ENCODE data around the gene RNF224. TPM values are rescaled to one million over a fixed set of nuclear protein-coding genes. Genes with fewer than 3 reads are reported as not detected.

Gene RNF224
- total and polyA plus RNA-seq, 2 of the 13 experiments (the other 11 are each of a cell fraction or from before 2014, with no cell fraction given) = 0.09 TPM; not detected in 1

DNA sequence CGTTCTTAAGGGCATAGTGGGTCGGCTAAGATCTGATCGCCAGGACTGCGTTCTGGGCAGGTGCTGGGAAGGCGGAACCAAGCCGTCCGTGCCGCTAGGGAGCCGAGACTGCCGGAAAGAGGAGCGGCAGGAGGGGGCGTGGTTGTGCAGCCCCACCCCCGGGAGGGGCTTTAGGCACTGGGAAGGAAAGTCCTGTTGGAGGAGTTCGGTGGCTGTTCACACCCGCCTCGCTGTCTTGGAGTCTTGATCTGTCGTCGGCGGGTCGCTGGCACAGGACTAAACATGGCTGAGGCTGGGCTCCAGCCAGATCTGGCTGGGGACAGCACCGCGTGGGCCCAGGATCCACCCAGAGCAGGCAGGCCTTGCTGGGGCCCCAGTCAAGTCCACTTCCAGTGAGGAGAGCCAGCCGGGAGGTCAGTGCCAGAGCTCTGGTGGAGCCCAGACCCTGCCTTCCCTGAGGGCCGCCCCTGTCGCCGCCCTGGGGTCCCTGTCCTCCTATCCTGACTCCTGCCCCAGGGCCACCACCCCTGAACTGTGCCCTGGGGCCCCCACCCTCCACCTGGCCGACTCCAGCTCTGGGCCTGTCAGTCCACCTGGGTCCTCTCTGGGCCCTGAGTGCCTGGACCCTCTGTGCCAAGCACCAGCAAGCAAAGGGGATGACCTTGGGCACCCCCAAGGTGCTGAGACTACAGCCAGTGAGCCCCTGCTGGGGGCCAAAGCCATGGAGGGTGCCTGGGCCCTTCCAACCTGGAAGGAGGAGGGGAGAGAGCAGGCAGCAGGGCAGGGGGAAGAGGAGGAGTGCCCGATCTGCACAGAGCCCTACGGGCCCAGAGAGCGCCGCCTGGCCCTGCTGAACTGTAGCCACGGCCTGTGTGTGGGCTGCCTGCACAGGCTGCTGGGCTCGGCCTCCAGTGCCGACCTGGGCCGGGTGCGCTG, 9.8 kb upstream of the RNF224 start (continued):
- TF ChIP-seq ATF4 (CRISPR knock-in tag; IDR thresholded peaks at IDR 0.05) = no peak
- no peak for TF ChIP-seq SMAD1 (CRISPR knock-in tag; IDR thresholded peaks at IDR 0.05; ENCODE audit: borderline replicate concordance, low read depth)
- no peak for TF ChIP-seq ZNF333 (CRISPR knock-in tag; IDR thresholded peaks at IDR 0.05; ENCODE audit: borderline replicate concordance)
- TF ChIP-seq ZNF614 (CRISPR knock-in tag; IDR thresholded peaks at IDR 0.05; ENCODE audit: borderline replicate concordance) = peak; percentile 73; the same call in 1 of the 2 replicates
- peak; percentile 28; the same call in 1 of the 2 replicates for TF ChIP-seq RXRB (CRISPR knock-in tag; IDR thresholded peaks at IDR 0.05; ENCODE audit: borderline replicate concordance)
- TF ChIP-seq ZNF564 (CRISPR knock-in tag; IDR thresholded peaks at IDR 0.05) = no peak
- TF ChIP-seq, protein P1, sequence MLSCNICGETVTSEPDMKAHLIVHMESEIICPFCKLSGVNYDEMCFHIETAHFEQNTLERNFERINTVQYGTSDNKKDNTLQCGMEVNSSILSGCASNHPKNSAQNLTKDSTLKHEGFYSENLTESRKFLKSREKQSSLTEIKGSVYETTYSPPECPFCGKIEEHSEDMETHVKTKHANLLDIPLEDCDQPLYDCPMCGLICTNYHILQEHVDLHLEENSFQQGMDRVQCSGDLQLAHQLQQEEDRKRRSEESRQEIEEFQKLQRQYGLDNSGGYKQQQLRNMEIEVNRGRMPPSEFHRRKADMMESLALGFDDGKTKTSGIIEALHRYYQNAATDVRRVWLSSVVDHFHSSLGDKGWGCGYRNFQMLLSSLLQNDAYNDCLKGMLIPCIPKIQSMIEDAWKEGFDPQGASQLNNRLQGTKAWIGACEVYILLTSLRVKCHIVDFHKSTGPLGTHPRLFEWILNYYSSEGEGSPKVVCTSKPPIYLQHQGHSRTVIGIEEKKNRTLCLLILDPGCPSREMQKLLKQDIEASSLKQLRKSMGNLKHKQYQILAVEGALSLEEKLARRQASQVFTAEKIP (CRISPR knock-in tag; IDR thresholded peaks at IDR 0.05; ENCODE audit: borderline replicate concordance) = no peak
- TF ChIP-seq CC2D1A (CRISPR knock-in tag; IDR thresholded peaks at IDR 0.05) = peak; percentile 74; the same call in 1 of the 2 replicates
- no peak for TF ChIP-seq ATAD3A (CRISPR knock-in tag; IDR thresholded peaks at IDR 0.05)
- TF ChIP-seq, protein P2, sequence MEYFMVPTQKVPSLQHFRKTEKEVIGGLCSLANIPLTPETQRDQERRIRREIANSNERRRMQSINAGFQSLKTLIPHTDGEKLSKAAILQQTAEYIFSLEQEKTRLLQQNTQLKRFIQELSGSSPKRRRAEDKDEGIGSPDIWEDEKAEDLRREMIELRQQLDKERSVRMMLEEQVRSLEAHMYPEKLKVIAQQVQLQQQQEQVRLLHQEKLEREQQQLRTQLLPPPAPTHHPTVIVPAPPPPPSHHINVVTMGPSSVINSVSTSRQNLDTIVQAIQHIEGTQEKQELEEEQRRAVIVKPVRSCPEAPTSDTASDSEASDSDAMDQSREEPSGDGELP (IDR thresholded peaks at IDR 0.05; ENCODE audit: borderline replicate concordance, low read depth) = peak; percentile 11; the same call in 1 of the 2 replicates
- TF ChIP-seq ZNF629 (CRISPR knock-in tag; conservative IDR thresholded peaks at IDR 0.05) = no peak
- peak; percentile 55; the same call in 1 of the 2 replicates for TF ChIP-seq ETV5 (CRISPR knock-in tag; IDR thresholded peaks at IDR 0.05; ENCODE audit: borderline replicate concordance)
- peak; percentile 78; the same call in 1 of the 2 replicates for TF ChIP-seq ARNT2 (CRISPR knock-in tag; IDR thresholded peaks at IDR 0.05; ENCODE audit: low read depth)
- TF ChIP-seq, protein P3, sequence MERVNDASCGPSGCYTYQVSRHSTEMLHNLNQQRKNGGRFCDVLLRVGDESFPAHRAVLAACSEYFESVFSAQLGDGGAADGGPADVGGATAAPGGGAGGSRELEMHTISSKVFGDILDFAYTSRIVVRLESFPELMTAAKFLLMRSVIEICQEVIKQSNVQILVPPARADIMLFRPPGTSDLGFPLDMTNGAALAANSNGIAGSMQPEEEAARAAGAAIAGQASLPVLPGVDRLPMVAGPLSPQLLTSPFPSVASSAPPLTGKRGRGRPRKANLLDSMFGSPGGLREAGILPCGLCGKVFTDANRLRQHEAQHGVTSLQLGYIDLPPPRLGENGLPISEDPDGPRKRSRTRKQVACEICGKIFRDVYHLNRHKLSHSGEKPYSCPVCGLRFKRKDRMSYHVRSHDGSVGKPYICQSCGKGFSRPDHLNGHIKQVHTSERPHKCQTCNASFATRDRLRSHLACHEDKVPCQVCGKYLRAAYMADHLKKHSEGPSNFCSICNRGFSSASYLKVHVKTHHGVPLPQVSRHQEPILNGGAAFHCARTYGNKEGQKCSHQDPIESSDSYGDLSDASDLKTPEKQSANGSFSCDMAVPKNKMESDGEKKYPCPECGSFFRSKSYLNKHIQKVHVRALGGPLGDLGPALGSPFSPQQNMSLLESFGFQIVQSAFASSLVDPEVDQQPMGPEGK (CRISPR knock-in tag; IDR thresholded peaks at IDR 0.05) = peak; percentile 87
- TF ChIP-seq PBX2 (CRISPR knock-in tag; IDR thresholded peaks at IDR 0.05) = no peak
- TF ChIP-seq ZNF567 (CRISPR knock-in tag; IDR thresholded peaks at IDR 0.05; ENCODE audit: borderline replicate concordance) = 0 out of 2 replicates have a peak, but pooled peaks have one; percentile 66
- 0 out of 2 replicates have a peak, but pooled peaks have one; percentile 53 for TF ChIP-seq ZNF343 (CRISPR knock-in tag; IDR thresholded peaks at IDR 0.05)
- TF ChIP-seq CSRNP2 (CRISPR knock-in tag; conservative IDR thresholded peaks at IDR 0.05; ENCODE audit: low read depth) = no peak
- 0 out of 2 replicates have a peak, but pooled peaks have one; percentile 7 for TF ChIP-seq NCOR1 (IDR thresholded peaks at IDR 0.05; ENCODE audit: borderline replicate concordance, low read length)
